GM13977 (cell line): ENCODE data around the gene AP1AR.
"Not testable (repeated sequence)": the region's sequence is repeated elsewhere in the genome, so short reads cannot be mapped to it uniquely, and the experiment has no call there.

ENCODE experiments used
- DNase-seq: peaks from one replicate; pipeline ENCODE4 v3.0.0; 2012; ENCODE audit warnings: low spot score
- in situ Hi-C: fragments of 300-500 bp; cut with MboI; formaldehyde crosslinking; loops from one replicate; pipeline ENCODE4 v1.12.0; 2022; ENCODE audit warnings: low sequenced_read_pairs, low pct_unique_long_range_greater_than_20kb, mixed read lengths, inconsistent platforms; ENCODE audit not compliant: unreplicated experiment
- TF ChIP-seq, protein P1 (sequence below): IDR thresholded peaks from 2 replicates; pipeline ENCODE4 v1.5.1; 2012; ENCODE audit warnings: mild to moderate bottlenecking, control low read depth; ENCODE audit not compliant: insufficient read depth; ENCODE audit errors: extremely low read depth, missing control alignments

The AP1AR gene

DNA sequence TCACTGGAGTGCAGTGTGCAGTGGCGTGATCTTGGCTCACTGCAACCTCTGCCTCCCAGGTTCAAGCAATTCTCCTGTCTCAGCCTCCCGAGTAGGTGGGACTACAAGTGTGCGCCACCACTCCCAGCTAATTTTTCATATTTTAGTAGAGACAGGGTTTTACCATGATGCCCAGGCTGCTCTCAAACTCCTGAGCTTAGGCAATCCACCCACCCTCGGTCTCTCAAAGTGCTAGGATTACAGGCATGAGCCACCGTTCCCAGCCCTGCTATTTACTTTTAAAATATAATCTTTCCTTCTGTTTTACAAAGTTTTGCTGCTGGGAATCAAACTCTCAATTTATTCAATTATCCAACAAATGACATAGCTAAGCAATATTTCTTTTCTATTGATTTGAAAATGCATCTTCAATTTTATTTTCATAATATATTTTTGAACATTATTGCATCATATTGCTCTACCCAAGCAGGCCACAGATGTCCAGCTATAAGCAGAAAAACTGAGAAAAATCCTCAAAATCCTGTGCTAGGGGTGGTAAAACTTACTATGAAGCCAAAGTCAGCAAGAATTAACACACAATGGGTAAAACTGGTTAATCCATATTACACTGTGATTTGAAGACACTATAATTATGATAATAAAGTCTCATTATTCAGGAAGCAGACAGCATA, 48.9 kb downstream of the AP1AR start:
- DNase-seq = no peak
- TF ChIP-seq, protein P1, sequence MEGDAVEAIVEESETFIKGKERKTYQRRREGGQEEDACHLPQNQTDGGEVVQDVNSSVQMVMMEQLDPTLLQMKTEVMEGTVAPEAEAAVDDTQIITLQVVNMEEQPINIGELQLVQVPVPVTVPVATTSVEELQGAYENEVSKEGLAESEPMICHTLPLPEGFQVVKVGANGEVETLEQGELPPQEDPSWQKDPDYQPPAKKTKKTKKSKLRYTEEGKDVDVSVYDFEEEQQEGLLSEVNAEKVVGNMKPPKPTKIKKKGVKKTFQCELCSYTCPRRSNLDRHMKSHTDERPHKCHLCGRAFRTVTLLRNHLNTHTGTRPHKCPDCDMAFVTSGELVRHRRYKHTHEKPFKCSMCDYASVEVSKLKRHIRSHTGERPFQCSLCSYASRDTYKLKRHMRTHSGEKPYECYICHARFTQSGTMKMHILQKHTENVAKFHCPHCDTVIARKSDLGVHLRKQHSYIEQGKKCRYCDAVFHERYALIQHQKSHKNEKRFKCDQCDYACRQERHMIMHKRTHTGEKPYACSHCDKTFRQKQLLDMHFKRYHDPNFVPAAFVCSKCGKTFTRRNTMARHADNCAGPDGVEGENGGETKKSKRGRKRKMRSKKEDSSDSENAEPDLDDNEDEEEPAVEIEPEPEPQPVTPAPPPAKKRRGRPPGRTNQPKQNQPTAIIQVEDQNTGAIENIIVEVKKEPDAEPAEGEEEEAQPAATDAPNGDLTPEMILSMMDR = no peak
- in situ Hi-C loops = no loop called here

DNA sequence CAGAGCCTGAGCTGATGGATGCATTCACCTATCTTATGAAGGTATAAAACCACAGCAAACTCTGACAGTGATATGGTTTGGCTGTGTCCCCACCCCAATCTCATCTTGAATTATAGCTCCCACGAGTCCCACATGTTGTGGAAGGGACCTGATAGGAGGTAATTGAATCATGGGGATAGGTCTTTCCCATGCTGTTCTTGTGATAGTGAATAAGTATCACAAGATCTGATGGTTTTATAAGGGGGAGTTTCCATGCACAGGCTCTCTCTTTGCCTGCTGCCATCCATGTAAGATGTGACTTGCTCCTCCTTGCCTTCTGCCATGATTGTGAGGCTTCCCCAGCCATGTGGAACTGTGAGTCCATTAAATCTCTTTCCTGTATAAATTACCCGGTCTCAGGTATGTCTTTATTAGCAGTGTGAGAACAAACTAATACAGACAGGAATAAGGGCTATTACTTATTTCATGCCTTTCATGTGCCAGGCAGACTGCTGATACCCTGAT, 50.4 kb downstream of the AP1AR start:
- DNase-seq, in situ Hi-C loops: not testable (repeated sequence)

DNA sequence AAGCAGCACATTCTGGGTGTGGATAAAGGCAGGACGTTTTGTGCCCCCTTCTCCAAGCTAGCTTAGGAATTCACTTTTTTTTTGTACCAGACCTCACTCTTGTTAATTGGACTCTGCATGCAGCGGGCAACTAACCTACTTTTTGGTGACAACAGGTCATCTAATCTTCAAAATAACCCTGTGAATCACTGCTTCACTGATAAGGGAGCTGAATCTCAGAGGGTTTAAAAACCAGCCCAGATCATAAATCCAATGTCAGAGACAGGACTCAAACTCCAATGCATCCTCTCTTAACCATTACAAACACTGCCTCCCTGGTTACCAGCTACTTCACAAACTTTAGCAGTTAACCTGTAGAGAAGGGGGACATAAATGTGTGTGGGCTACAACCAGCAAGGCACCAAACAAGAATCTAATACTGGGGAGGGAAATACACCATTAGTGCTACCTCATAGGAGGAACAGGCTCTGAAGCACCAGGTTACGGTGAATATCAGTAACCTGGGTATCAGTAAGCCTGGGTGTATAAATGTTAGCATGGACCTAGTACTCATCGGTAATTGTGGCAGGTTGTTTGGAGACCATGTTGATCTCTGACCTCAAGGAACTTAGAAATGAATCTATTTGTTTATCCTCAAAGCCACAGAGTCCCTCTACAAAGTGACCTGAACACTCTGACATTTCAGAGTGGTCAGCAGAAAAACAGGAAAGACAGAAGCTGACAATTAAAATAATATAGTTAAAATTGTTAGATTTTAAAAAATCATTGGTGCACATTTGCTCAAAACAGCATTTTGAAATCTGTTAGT, 51.5 kb downstream of the AP1AR start:
- DNase-seq = no peak
- in situ Hi-C loops = no loop called here
- TF ChIP-seq, protein P1 = no peak

DNA sequence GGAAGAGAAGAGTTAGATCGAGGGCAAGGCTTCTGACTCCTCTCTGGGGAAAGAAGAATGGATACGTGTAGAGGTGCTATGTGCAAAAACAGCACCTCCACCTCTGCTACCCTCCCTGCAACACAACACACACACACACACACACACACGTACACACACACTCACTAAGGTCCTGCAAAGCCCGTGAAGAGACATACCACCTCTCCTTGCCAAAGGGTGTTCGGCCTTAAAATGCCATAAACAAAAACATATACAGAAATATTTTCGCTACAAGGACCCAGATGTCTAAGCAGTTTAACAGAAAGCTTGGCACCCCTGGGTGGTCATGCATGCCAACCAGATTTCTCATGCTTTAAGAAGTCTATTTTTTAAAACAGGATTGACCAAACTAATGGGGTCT, 52.6 kb downstream of the AP1AR start:
- no peak for DNase-seq
- in situ Hi-C loops = no loop called here
- TF ChIP-seq, protein P1 = no peak

DNA sequence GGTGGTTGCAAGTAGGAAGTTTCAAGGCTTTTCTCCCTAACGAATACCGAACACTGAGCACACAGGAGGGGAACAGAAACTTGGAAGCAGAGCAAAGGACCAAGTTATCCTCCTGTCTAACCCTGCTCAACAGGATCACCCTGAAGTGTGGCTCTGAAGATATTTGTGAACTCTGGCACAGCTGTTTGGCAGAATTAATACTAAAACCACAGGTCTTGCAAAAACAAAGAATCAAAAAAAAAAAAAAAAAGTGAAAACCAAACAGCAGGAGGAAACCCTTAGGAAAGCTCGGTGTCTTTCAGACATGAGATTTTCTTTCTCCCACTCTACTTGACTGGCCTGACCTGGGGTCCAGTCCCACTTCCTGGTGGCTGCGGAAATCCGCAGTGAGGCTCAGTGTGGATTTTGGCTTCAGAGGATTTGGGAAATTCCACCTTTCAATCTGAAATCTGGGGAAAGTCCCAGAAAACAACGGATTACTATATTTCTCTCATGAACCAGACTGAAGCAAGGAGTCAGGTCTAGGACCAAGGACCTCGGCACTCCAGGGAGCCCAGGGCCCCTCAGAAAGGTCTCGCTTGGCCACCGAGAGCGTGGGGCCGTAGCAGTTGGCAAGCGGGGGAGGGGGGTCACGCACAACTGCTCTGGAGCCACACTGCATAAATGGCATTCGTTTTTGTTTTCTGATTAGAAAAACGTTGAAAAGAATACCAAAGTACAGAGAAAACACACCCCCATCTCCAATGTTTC, 53.2 kb downstream of the AP1AR start:
- TF ChIP-seq, protein P1 = no peak
- DNase-seq = no peak
- in situ Hi-C loops = no loop called here

DNA sequence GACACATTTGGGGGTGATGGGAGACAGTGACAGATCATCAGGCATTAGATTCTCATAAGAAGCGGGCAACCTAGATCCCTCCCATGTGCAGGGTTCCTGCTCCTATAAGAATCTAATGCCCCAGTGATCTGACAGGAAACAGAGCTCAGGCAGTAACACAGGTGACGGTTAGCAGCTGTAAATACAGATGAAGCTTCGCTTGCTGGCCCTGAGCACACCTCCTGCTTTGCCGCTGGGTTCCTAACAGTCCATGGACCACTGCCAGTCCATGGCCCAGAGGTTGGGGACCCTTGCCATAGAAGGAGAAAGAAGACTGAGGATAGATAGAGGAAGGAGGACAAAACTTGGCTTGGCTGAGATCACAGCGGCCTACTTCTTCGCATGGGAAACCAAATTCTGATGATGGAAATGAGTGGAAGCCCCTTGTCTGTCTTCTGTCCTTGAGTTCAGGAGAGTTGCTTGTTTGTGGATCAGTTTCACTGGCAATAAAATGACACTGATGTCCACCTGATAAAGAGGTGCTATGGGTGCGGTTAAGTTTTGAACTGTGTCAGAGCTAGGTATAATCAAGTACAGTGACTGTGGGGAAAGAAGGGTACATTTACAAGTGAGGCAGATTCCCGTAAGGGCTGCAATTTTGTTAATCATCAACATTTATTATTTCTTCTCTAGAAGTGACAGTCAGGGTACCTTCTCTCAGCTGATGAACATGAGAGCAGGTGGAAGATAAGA, 55.8 kb downstream of the AP1AR start:
- no peak for DNase-seq
- in situ Hi-C loops = no loop called here
- TF ChIP-seq, protein P1 = no peak
